Retinal pigment epithelial cell (primary cell): ENCODE measurements around the gene CENPM.

Source experiments
- DNase-seq: peaks from one replicate; pipeline ENCODE4 v3.0.0-alpha.2; 2010; ENCODE audit warnings: low read depth
- H3K4me3 ChIP-seq: 2 replicates; pipeline ENCODE4 v1.5.1; 2011; ENCODE audit warnings: mild to moderate bottlenecking, low read length, control low read depth, moderate library complexity
- CTCF ChIP-seq: conservative IDR thresholded peaks from 2 replicates; pipeline ENCODE4 v1.5.1; 2011; ENCODE audit warnings: low read depth, low read length, control low read depth, inconsistent platforms

CENPM gene

GRCh38 chr22:41917375-41917902 lies 29.5 kb downstream of the CENPM start:
- DNase-seq: no peak
- no peak for TF ChIP-seq CTCF
- no peak overlapping the region for H3K4me3 ChIP-seq

GRCh38 chr22:41916745-41917358 lies 30.1 kb downstream of the CENPM start:
- DNase-seq: no peak
- TF ChIP-seq CTCF: no peak
- no peak overlapping the region for H3K4me3 ChIP-seq

- no peak for TF ChIP-seq CTCF
- DNase-seq: no peak
- no peak overlapping the region for H3K4me3 ChIP-seq
Measured at GRCh38 chr22:41915786-41916493, 31.0 kb downstream of the CENPM start.

- DNase-seq: no peak
- peak within 1 kb of the TSS; percentile 19 for H3K4me3 ChIP-seq
- TF ChIP-seq CTCF: no peak
Measured at GRCh38 chr22:41915035-41915785, 31.7 kb downstream of the CENPM start, which contains the start of gene SHISA8. TSS of gene SHISA8 (minus strand) at chr22:41915074. CDS start at chr22:41914667, 407 bp downstream.

GRCh38 chr22:41914611-41915034 lies 32.3 kb downstream of the CENPM start:
- no peak overlapping the region for H3K4me3 ChIP-seq
- no peak for DNase-seq
- no peak for TF ChIP-seq CTCF

GRCh38 chr22:41913842-41914534 lies 33.0 kb downstream of the CENPM start:
- DNase-seq: no peak
- no peak for TF ChIP-seq CTCF
- no peak overlapping the region for H3K4me3 ChIP-seq
